DMS53 (cell line): ENCODE data around the gene PDE9A.

Experiments
- DNase-seq: peaks from one replicate; lab custom pipeline; 2025; lab: John Stamatoyannopoulos, UW

PDE9A gene

DNA sequence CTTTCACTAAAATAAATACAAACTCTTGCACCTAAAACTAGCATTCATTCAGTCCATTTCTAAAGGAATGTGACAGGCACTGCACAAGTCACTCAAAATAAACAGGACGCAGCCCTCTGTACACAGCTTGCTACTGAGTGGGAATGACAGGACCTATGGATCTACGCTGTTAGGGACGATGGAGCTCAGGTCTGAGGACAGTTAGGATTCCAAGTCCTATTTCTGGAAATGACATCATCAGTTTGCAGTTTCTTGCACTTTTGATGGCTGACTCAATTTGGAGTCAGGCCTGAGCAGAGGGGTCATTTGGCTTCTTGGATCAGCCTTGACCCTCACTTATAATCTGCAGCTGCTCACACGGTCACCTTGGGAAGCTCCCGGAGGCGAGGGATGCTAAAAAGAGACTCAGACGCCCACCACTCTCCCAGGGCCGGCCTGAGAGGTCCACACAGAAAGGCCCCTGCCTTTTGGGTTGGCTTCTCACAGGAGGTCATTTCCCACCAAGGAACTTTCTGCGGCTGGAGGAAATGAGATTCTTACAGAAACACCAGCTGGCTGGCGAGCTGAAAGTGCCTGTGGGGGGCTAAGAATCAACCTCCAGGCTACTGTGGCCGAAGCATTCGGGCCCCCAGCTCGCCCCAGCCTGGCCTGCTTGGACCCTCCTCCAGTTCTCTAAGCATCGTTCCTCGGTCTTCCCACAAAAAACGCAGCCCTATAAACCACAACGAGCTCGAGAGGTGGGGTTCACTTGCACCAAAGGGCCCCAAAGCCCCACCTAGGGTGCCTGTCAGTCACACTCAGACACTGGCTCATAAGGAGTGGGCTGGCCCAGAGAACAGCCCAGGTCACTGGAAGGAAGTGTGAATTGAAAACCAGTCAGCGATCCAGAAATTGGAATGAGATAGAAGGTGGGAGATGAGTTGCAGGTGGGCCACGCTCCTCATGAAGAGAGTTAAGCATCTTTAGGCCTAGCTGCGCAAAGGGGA, 8.9 kb upstream of the PDE9A start:
- no peak for DNase-seq

DNA sequence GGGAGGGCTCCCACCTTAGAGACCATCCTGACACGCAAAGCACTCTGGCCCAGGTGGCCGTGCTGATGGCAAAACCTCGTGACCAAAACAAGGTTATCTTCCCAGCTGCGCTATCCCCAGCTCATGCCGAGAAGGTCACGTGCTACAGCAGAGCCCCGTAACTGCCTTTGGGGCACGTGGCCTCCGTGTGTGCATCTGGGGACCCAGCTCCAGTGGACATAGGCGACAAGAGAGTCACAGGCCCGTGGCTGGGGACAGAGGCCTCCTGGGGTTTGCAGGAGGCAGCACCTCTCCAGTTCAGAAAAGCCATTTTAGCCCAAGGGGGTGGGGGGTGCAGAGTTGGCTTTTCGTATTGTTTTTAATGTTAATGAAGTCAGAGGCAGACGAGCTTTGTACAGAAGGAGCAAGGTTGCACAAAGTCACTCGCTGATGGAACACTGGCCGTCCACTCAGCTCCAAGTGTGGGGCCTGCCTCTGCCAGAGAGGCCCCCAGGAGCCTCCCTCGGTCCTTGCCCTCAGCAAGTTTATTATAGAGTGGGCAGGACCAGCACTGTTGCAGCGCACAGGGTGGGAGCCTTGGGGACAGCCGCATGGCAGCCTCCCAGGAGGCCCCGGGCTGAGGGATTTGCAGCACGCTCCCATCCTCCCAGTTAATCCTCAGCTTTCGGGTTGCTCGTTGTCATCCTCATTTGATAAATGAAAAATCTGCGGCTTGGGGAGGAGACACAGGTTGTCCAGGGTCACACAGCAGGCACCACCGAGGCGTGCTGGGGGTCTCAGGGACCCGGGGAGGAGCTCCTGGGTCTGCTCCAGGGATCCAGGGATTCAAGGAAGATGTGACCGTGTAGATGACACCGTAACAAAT, 8.0 kb upstream of the PDE9A start:
- DNase-seq: no peak

DNA sequence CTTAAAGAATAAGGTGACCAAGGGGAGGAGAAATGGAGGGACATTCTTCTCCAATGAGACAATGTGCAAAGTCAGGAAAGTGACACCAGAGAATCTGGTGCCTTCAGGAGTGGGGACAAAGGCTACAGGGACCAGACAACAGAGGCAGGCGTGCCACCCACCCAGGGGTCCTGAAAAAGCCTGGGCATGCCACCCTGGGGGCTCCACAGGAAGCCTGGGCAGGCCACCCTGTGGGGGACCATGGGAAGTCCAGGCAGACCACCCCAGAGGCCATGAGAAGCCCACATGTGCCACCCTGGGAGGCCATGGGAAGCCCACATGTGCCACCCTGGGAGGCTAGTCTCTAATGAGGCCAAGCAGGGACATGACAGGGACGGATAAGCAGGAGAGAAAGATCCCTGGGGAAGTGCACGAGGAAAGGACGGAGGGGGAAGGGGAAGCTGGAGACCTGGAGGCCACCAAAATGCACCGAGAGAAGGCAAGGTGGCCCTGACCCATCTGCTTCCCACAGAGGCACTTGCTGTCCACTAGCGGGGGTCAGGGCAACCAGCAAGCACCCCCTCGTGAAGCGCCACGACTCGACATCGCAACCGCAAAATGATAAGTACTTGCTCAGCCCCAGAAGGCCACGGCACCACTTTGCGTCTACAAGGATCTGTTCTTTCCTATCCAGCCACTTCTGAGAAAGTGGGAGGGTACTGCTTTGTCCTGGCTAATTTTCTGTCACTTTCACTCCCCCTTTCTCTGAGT, 7.2 kb upstream of the PDE9A start:
- DNase-seq: no peak

DNA sequence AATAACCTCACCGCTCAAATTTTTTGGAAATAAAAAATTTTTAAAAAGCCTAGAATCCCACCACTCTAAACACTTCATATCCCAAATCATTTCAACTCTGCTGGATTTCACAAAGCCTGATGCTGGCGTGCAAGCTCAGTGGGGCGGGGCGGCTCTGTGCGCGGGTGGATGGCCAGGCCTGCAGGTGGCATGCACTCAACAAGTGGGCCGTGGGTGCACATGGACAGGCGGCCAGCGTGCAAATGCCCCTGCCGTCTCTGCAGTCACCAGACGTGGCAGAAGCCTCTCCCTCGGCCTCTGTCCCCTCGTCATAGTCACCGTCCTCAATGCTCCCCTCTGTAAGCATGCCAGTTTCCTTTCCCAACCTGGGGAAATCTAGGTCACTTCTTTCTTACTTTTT, 6.6 kb upstream of the PDE9A start:
- DNase-seq: no peak

DNA sequence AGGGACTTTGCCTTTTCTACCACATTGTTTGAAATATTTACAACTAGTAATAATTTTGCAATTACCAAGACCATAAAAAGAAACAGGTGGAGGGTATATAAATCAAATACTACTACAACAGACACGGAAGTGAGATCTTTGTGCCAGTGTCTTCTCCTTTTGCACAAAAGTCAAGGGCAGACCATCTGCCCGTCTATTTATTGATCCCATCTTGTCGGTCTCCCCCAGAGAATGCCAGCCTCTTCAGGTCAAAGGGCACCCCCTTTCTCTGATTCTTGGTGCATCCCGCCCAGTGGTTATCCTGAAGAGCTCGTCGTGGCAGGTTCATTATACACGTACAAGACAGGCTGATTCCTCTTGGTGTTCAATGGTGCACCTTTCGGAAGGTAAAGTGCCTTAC, 4.8 kb upstream of the PDE9A start:
- no peak for DNase-seq

DNA sequence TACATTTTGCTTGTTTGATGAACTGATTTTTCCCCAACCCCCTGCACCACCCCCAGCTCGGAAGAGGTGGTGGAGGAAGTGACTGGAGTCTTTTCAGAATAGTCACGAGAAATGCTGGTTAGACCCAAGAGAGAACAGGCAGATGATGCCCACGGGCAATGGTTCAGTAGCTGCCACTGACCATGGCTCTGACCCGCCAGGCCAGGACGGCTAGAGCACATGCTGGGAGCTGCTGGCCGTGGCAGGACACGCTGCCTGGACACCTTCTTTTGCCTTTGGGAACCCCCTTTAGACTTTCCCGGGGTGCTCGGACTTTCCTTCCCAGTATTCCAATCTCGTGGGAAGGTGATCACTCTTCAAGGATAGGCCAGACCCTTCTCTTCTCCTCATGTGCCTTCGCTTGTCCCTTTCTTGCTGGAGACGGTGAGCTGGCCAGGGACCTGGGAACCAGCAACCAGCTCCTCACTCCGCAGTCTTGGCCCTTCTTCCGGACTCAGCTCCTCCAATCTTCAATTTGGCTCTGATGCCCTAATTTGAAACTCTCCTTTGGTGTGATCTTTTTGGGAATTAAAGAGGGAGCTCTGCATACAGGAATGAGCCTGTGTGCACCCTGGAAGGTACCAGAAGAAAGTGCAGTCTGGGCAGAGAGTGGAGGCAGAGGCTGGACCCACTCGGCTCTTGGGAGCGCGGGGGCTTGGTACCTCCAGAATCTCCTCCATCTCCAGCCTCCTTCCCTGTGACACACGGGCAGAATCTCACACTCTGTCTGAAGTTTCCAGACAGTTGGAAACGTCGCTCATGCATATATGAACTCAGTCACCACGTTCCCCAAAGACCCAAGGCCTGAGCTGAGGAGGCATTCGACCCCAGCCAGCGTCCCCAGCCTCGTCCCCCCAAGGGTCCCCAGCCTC, 4.0 kb upstream of the PDE9A start:
- DNase-seq: no peak

DNA sequence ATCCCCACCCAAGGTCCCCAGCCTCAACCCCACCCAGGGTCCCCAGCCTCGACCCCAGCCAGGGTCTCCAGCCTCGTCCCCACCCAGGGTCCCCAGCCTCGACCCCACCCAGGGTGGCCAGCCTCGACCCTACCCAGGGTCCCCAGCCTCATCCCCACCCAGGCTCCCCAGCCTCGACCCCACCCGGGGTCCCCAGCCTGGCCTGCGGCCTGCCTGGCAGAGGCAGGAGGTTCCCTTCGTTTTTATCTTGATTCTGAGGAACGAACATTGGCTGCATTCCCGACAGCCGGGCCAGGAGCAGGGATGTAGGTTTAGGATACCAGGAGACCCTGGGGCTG, 3.4 kb upstream of the PDE9A start:
- DNase-seq: no peak

DNA sequence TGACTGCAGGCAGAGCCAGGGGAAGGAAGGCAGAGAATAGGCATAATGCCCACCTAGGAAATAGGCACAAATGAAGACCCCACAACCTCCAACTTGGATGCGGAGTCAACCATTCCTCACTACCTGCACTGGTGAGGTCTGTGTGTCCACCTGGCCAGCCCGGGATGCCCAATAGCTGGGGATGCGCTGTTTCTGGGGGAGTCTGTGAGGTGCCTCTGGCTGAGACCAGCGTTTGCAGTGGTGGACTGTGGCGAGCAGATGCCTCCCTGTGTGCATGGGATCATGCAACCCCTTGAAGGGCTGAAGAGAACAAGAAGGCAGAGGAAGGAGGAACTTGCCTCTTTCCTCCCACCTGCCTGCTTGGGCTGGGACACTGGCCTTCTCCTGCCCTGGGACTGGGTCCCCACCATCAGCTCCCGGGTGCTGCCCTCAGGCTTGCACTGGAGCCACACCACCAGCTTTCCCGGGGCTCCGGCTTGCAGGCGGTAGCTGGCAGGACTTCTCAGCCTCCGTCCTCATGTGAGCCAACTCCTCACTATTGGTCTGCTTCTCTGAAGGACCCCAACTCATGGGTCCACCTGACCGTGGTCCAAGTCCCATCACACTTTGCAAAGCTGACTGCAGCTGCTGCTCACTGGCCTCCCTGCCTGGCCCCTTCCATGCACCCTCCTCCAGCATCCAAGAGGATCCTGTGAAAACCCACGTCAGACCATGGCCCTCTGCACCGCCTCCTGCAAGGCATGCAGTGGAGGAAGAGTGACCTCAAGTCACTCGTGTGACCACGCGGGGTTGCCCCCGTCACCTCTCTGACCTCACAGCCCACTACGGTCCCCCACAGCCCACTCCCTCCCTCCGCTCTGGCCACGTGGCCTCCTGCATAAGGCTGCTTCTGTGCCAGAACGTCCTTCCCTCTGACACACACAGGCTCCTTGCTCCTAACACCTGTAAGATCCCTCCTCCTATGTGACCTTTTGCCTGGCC, 2.7 kb upstream of the PDE9A start:
- DNase-seq: no peak

DNA sequence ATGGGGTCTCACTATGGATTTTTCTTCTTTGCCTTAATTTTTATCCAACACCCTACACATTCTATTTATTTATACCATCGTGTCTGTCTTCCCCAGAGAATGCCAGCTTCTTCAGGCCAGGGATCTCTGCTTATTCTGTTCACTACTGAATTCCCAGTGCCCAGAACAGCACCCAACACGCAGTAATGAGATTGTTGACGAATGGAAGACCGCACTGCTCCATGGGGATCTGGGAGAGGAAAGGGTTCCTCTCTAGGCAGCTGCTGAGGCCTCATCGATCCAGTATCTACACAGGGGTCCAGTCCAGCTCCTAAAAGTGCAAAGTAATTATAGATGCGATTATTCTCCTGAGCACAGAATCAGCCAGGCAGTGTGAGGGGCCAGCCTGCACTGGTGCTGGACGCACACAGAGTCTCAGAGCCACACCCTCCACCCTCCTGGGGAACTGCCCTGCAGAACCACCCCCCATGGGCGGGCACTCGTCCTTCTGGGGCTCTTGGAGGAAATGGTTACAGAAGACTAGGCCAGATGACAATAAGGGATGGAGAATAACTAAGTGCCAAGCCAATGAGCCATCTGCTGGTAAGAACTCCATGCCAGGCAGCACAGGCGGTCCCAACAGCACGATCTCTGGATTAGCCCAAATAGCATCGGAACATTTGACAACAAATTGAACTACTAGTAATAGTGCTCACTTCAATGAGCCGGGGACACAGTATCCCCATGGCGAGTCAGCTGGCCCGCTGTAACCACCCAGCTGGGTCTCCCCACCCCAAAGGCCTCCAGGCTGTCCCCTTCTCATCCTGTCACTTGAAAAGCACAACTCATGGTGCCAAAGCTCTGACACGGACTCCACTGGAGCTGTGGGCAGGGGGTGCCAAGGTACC, 1.7 kb upstream of the PDE9A start:
- DNase-seq: no peak

DNA sequence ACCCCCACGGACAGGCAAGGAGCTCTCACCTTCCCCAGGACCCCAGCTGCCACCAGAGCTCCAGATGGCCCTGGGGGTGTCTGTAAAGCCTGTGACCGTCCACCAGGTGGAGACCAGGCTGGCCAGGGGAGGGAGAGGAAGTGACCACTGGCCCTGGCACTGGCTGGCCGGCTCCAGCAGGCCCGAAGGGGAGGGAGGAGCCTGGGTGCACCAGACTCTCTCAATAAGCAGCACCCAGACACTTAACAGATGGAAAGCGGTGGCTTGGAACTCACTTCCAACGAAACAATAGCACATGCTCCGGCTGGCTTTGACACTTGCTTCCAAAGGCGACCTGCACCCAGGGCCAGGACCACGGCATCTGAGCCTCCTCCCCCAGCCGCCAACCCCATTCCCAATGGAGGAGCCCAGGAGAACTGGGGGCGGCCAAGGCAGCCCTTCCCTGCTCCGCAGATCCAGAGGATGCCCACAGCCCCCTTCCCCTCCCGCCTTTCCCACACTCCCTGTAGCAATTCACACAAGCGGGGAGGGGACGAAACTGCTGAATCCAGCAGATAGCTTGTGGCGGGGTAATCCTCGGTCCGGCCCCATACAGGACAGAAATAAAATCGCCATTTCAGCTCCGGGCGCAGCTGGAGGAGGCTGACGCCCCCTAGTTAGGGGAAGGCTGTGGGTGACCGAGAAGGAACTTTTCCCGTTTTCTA, 742 bp upstream of the PDE9A start:
- DNase-seq: peak; percentile 88

DNA sequence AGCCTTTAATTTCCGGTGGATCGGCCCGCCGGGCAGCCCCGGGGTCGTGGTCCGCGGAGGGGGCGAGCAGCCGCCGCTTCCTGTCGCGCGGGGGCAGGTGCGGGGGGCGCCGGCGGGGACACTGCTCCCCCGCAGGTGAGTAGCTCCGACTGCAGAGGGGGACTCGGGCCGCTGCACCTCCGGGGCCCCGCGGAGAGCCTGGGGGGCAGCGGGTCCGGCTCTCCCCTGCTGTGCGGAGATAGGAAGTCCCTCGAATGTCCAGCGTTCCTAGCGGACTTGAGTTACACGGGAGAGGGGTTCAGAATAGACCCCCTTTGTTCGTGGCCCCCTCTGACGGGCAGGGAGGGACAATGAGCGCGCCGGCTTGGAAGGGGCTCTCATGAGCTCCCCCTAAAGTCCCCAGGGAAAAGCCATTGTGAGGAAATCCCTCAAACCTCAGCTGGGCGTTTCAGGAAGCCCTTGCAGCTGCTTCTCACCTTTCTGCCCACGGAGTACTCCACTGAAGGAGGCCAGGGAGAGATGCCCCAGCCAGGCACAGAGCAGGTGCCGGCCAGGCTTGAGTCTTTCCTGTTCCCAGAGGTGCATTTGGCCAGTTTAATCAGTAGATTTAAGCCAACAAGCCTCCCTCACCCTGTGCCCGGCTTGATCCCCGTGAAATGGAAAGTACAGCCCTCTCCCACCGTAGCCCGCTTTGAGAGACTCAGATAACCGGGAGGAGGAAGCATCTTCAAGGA, 925 bp downstream of the PDE9A start:
- DNase-seq: peak; percentile 63

DNA sequence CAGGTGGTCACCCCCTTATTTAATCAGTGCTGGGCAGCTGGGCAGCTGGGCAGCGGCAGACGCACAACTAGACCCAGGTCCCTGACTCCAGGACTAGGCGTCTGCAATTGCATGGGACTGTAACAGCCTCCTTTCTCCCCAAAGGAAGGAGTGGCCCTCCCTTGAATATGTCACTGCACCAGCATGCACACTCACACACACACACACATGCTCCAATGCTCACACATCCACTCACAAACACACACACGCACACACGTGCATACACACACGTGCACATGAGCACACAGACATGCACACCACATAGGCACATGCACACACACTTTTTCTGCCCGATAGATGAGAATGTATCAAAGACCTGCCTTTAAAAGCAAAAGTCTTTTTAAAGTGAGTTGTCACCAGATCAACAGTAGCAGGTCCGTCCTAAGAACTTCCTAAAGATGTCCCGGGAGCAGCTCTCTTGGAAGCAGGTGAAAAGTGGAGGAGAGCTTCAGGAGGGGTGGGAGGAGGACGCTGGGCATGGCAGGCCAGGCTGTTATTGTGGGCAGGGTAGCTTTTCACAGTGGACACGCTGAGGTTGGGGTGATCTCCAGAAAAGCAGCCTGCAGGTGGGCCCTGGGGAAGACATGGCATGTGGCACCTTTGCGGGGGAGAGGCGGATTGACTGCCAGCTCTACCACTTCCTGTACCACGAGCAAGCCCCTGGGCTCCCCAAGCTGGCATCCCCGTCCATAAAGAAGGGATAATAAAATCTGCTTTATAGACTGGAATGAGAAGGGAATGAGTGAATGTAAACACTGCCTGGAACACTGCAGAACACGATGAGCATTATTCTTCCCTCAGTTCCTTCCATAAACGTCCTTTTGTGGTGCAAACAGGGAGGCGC, 1.7 kb downstream of the PDE9A start:
- DNase-seq: no peak

DNA sequence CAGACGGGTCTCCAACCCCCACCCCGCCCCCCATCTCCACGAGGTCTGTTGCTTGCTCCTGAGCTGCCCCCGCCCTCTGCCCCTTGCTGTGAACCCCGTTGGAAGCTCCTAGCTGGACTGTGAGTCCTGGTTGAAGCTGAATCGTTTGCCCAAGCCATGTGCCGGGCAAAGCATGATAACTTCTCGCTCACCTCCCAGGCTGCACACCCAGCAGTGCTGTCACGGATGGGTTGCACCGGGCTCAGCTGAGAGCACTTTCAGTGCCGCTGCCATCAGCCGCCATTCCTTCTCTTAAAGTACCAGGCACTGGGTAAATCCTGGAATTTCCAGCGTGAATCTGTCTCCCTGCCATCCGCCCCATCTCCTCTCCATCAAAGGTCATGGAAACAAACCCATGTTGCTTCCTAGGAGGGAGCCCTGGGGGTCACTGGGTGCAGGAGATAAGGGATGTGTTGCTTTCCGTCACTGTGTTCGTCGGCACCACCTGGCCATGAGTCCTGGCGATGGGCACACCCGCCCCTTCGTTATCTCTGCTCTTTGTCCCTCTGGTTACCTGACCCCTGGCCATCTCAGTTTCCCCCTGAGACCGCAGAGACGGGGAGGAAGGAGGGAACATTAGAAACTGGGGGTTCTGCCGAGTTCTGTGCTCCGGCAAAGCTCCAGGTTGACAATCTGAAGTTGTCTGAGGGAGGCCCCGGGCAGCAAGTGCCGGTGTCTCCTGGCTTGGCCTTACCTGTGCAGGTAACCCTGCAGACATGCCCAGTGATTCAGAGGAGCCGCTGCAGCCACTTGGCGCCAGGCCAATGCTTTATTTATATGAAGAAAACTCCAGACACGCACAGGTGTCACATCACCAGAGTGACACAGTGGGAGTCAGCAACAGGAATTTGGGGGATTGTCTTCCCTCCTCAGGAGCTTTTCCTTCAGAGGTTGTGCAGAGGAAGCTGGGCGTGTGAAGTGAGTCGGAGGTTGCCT, 2.7 kb downstream of the PDE9A start:
- peak; percentile 49 for DNase-seq

DNA sequence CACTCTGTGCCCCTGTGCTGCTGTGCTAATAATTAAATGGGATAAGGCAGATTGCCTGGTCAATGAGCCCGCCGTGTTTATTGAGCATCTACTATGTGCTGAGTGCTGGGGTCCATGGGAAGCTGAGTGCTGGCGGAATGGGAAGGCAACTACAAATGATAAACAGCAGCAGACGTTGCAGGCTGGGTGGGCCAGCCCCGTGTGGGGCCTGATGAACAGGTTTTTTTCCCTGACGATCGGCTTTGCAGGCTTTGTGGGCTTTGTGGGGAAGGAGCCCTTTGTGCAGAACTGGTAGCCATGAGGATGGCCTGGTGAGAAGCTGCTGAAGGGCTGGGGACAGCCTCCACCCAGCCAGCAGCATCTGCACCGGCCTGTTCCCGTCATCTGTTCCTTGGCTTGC, 3.5 kb downstream of the PDE9A start:
- DNase-seq: no peak

DNA sequence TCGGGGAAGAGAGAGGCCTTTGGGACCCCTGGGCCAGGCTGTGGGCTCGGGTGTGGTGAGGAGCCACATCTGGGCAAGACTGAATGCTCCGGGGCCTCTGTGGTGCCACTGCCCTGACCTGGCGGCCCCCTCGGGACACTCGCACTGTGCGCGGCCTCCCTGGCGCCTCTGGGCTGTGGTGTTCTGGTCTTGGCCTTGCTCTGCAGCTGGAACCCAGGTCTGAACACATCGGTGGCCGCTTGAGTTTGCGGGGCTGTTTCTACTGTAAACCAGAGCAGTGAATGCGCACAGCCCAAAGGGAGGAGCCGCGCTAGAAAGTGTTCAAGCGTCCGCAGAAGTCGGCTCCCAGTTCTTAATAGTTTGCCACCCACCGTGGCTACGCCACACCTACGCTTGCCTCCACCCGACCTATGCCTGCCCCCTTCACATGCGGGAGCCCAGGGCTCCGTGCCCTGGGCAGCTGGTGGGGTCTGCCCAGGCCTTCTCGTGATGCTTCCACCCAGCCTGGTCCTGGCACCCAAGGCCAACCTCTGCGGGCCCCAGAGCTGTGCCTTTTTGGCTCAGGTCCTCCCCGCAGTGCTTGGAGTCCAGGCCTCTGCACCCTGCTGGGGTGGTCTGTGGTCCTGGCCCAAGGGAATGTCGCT, 4.4 kb downstream of the PDE9A start:
- no peak for DNase-seq
